ENCODE results near the gene TMEM123. TPM values are rescaled to one million over a fixed set of nuclear protein-coding genes. Genes with fewer than 3 reads are reported as not detected.

Gene TMEM123
- total and polyA plus RNA-seq, 2 of the 8 experiments (the other 6 are each of a cell fraction or from before 2014, with no cell fraction given) = 75.5 to 80.1 TPM

DNA sequence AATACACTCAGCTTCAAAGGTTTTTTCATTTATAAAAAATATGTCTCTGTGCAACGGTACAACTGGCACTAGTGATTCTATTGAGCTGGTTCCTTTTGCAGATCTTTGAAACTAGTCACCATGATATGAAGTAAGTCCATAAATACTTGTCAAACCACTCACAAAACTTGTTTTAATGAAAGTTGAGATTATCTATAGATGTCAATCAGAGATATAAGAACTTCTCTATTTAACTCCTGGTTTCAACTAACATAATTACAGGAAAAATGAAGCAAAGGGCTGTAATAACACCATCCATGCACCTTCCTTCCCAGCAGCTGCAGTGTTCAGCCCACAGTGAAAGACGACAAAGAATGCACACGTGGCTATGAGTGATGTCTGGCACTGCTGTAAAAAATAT, 44.7 kb downstream of the TMEM123 start (continued):
- TF ChIP-seq, protein P1, sequence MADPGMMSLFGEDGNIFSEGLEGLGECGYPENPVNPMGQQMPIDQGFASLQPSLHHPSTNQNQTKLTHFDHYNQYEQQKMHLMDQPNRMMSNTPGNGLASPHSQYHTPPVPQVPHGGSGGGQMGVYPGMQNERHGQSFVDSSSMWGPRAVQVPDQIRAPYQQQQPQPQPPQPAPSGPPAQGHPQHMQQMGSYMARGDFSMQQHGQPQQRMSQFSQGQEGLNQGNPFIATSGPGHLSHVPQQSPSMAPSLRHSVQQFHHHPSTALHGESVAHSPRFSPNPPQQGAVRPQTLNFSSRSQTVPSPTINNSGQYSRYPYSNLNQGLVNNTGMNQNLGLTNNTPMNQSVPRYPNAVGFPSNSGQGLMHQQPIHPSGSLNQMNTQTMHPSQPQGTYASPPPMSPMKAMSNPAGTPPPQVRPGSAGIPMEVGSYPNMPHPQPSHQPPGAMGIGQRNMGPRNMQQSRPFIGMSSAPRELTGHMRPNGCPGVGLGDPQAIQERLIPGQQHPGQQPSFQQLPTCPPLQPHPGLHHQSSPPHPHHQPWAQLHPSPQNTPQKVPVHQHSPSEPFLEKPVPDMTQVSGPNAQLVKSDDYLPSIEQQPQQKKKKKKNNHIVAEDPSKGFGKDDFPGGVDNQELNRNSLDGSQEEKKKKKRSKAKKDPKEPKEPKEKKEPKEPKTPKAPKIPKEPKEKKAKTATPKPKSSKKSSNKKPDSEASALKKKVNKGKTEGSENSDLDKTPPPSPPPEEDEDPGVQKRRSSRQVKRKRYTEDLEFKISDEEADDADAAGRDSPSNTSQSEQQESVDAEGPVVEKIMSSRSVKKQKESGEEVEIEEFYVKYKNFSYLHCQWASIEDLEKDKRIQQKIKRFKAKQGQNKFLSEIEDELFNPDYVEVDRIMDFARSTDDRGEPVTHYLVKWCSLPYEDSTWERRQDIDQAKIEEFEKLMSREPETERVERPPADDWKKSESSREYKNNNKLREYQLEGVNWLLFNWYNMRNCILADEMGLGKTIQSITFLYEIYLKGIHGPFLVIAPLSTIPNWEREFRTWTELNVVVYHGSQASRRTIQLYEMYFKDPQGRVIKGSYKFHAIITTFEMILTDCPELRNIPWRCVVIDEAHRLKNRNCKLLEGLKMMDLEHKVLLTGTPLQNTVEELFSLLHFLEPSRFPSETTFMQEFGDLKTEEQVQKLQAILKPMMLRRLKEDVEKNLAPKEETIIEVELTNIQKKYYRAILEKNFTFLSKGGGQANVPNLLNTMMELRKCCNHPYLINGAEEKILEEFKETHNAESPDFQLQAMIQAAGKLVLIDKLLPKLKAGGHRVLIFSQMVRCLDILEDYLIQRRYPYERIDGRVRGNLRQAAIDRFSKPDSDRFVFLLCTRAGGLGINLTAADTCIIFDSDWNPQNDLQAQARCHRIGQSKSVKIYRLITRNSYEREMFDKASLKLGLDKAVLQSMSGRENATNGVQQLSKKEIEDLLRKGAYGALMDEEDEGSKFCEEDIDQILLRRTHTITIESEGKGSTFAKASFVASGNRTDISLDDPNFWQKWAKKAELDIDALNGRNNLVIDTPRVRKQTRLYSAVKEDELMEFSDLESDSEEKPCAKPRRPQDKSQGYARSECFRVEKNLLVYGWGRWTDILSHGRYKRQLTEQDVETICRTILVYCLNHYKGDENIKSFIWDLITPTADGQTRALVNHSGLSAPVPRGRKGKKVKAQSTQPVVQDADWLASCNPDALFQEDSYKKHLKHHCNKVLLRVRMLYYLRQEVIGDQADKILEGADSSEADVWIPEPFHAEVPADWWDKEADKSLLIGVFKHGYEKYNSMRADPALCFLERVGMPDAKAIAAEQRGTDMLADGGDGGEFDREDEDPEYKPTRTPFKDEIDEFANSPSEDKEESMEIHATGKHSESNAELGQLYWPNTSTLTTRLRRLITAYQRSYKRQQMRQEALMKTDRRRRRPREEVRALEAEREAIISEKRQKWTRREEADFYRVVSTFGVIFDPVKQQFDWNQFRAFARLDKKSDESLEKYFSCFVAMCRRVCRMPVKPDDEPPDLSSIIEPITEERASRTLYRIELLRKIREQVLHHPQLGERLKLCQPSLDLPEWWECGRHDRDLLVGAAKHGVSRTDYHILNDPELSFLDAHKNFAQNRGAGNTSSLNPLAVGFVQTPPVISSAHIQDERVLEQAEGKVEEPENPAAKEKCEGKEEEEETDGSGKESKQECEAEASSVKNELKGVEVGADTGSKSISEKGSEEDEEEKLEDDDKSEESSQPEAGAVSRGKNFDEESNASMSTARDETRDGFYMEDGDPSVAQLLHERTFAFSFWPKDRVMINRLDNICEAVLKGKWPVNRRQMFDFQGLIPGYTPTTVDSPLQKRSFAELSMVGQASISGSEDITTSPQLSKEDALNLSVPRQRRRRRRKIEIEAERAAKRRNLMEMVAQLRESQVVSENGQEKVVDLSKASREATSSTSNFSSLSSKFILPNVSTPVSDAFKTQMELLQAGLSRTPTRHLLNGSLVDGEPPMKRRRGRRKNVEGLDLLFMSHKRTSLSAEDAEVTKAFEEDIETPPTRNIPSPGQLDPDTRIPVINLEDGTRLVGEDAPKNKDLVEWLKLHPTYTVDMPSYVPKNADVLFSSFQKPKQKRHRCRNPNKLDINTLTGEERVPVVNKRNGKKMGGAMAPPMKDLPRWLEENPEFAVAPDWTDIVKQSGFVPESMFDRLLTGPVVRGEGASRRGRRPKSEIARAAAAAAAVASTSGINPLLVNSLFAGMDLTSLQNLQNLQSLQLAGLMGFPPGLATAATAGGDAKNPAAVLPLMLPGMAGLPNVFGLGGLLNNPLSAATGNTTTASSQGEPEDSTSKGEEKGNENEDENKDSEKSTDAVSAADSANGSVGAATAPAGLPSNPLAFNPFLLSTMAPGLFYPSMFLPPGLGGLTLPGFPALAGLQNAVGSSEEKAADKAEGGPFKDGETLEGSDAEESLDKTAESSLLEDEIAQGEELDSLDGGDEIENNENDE (IDR thresholded peaks at IDR 0.05; ENCODE audit: insufficient replicate concordance, low read length) = no peak
- TF ChIP-seq GTF2F1 (IDR thresholded peaks at IDR 0.05; ENCODE audit: borderline replicate concordance, low read depth, low read length) (no peak), HDAC6 (IDR thresholded peaks at IDR 0.05; ENCODE audit: low read depth, low read length) (no peak), CEBPB (IDR thresholded peaks at IDR 0.05; ENCODE audit: low read depth, low read length) (no peak), POLR2A (IDR thresholded peaks at IDR 0.05; ENCODE audit: control extremely low read depth in 1 of 2, low read depth in 2 of 2, low read length in 2 of 2) (no peak), NRF1 (IDR thresholded peaks at IDR 0.05; ENCODE audit: low read depth, low read length) (no peak), KDM4A (IDR thresholded peaks at IDR 0.05; ENCODE audit: low read depth, low read length, severe bottlenecking) (no peak), CBX8 (IDR thresholded peaks at IDR 0.05; ENCODE audit: borderline replicate concordance, low read depth, low read length) (no peak)
